ENCODE results near the gene HOXA13.

Gene HOXA13

DNA sequence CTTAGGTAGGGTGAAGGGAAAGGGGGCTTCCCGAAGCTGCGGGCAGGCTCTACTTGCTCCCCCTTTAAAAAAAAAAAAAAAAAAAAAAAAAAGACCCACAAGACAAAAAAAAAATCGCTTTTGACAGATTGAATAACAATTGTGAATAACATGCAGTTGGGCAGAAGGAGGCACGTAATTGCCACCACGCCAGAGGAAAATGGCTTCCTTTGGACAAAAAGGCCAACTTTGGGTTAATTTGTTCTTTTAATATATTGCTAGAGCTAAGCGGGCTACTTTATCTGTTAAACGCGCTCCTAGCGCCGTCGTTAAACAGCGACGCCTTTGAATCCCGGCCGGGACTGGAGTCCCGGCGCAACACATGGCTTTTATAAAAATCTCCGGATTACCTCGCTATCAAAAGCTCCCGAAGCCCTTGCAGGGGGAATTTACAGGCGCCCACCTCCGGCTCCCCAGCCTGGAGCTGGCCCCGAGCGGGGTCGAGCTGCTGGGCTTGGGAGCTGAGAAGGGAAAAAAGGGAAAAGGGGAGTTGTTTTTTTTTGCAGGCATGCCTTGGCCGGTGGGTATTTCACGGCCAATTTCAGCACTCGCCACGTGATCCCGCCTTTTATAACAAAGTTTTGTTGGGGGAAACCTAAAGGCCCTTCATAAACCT lies 16.1 kb downstream of the HOXA13 start:
- peak; percentile 23 to 69 for DNase-seq
- Histone ChIP-seq H3K27me3 (peaks cover 0 to 91% of the 10 kb centered on the region in 2 donors), H3K9me3 (no peaks in the 10 kb centered on the region), H3K4me3 (peak overlapping the region; percentile 47 to 59), H3K36me3 (no peaks in the 10 kb centered on the region), H3K27ac (peak overlapping the region; percentile 34 to 60), H3K4me1 (peaks cover 0 to 28% (median 26%) of the 10 kb centered on the region in 4 donors)
- intact Hi-C loops (cut with DNase I; ENCODE audit: low total_unique reads) = no loop called here
- TF ChIP-seq, protein P1, sequence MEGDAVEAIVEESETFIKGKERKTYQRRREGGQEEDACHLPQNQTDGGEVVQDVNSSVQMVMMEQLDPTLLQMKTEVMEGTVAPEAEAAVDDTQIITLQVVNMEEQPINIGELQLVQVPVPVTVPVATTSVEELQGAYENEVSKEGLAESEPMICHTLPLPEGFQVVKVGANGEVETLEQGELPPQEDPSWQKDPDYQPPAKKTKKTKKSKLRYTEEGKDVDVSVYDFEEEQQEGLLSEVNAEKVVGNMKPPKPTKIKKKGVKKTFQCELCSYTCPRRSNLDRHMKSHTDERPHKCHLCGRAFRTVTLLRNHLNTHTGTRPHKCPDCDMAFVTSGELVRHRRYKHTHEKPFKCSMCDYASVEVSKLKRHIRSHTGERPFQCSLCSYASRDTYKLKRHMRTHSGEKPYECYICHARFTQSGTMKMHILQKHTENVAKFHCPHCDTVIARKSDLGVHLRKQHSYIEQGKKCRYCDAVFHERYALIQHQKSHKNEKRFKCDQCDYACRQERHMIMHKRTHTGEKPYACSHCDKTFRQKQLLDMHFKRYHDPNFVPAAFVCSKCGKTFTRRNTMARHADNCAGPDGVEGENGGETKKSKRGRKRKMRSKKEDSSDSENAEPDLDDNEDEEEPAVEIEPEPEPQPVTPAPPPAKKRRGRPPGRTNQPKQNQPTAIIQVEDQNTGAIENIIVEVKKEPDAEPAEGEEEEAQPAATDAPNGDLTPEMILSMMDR (IDR thresholded peaks at IDR 0.05) = no peak

DNA sequence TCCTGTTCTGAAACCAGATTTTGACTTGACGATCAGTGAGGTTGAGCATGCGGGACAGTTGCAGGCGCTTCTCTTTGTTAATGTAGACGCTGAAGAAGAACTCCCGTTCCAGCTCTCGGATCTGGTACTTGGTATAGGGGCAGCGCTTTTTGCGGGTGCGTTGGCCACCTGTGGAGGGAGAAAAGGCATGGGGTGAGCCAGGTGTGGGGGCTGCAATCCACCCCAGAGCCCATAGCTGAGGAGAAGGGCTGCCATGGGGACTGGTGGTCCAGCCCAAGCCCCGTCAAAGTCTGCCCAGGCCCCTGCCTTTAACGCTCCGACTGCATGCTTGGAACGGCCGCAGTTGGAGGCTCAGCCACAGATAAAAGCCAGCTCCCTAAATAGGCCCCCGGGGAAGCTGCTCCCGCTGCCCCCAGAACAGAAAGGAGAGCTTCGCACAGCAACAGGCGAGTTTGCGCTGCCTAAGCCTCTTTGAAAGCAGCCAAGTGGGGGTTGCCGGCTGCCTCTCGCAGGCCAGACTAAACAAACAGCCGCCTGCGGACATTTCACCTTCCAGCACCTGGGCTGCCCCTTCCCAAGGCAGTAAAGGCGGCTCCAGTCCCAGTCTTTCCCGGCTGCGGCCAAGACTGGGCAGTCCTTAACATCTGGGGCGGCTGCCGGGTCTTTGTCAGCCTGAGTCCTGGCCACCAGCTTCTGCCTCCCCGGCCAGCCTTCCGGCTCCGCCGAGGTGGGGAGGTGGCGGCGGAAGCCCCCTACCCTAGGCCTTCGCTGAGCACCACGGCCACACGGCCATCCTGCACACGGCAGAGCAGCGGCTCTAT lies 16.8 kb downstream of the HOXA13 start:
- no peaks in the 10 kb centered on the region for H3K9me3 ChIP-seq
- H3K4me1 ChIP-seq = peaks cover 0 to 28% (median 26%) of the 10 kb centered on the region in 4 donors
- peaks cover 0 to 84% of the 10 kb centered on the region in 2 donors for H3K27me3 ChIP-seq
- intact Hi-C loops (cut with DNase I; ENCODE audit: low total_unique reads) = no loop called here
- H3K27ac ChIP-seq = peak overlapping the region in 1 of 2 donors; percentile 60
- TF ChIP-seq, protein P1 (IDR thresholded peaks at IDR 0.05) = no peak
- H3K4me3 ChIP-seq = peak overlapping the region; percentile 47 to 59
- DNase-seq = peak; percentile 24 to 66
- H3K36me3 ChIP-seq = no peaks in the 10 kb centered on the region

DNA sequence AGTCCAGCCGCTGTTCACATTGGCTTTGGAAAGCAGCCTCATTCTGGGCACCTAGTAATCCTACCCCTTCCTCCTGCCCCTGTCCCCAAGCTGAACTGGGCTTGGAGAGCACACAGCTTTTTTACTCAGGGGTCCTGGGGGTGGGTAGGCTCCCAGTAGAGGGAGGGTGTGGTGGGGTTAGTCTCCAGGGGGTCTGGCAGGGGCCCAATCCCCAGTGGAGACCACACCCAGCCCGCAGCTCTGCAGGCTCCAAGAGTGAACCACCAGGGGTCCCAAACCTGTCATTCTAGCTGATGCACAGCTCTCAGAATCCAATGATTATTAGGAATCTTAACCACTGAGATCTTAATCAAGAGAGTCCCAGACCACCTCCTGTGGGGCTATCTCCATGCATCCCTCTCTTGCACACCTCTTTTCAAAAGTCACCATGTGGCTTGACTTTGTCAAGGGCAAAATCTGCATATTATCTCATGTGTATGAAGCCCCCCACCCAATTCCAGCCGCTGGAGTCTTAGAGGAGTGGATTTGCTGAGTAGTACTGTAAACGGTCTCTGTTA lies 17.5 kb downstream of the HOXA13 start:
- Histone ChIP-seq H3K4me3 (no peak overlapping the region), H3K27ac (peak overlapping the region in 1 of 2 donors; percentile 15)
- TF ChIP-seq, protein P1 (IDR thresholded peaks at IDR 0.05) = no peak

DNA sequence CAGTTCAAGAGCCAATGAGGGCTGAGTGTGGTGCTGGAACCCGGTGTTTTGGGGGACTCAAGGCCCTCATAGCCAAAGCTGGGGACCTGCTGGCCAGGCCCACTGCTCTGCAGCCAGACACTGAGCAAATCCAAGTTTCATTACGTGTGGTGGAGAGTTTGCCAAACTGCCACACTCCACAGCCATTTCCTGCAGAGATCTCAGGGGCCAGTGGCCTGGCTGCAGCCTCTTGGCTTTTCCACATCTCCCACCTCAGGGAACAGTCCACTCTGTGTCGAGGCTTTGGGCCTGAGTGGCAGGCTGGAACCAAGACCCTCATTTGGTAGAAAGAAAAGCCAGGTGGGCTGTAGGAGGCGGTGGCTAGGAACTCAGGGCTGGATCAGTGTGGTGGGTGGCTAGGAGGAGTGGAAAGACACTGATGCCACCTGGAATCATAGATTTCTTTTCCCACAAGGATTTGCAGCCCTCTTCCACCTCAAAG lies 18.1 kb downstream of the HOXA13 start:
- Histone ChIP-seq H3K36me3 (no peaks in the 10 kb centered on the region), H3K4me3 (no peak overlapping the region), H3K9me3 (no peaks in the 10 kb centered on the region), H3K4me1 (peaks cover 0 to 35% (median 26%) of the 10 kb centered on the region in 4 donors), H3K27me3 (peaks cover 0 to 74% of the 10 kb centered on the region in 2 donors), H3K27ac (peak overlapping the region in 1 of 2 donors; percentile 15)
- DNase-seq = peak; percentile 19 to 66
- intact Hi-C loops (cut with DNase I; ENCODE audit: low total_unique reads) = no loop called here
- TF ChIP-seq, protein P1 (IDR thresholded peaks at IDR 0.05) = no peak

More for the DNA sequence above, 17.5 kb downstream of the HOXA13 start:
- H3K36me3 ChIP-seq = no peaks in the 10 kb centered on the region
- DNase-seq = peak; percentile 20 to 51
- no peaks in the 10 kb centered on the region for H3K9me3 ChIP-seq
- intact Hi-C loops (cut with DNase I; ENCODE audit: low total_unique reads) = no loop called here
- H3K27me3 ChIP-seq = peaks cover 0 to 77% of the 10 kb centered on the region in 2 donors
- H3K4me1 ChIP-seq = peaks cover 0 to 30% (median 26%) of the 10 kb centered on the region in 4 donors
